SK-N-SH (cell line): ENCODE measurements around the gene RNASE2. TPM values are rescaled to one million over a fixed set of nuclear protein-coding genes. Genes with fewer than 3 reads are reported as not detected.

ENCODE experiments used
- CTCF ChIA-PET: fragments of 300-600, 350-600 bp; formaldehyde crosslinking; extraction: SDS; loops from one replicate; lab custom pipeline; 2021; lab: Yijun Ruan, JAX
- POLR2A ChIA-PET: fragments of 350-600 bp; sonication (Branson Sonifier 250); formaldehyde crosslinking; extraction: SDS; loops from one replicate; lab custom pipeline; 2020; ENCODE audit warnings: antibody characterized with exemption, inconsistent platforms; lab: Yijun Ruan, JAX
- DNase-seq: peaks from one replicate; pipeline ENCODE4 v3.0.0; 2012
- H2AFZ ChIP-seq: fragments of 200-600 bp; sonication (generic); 2 replicates; pipeline ENCODE4 v1.8.1; 2016; ENCODE audit warnings: antibody characterized with exemption, mild to moderate bottlenecking, low read depth
- H3F3A ChIP-seq: fragments of 200-600 bp; sonication (generic); replicated peaks from 2 replicates; pipeline ENCODE3; 2016; ENCODE audit warnings: antibody characterized with exemption, mild to moderate bottlenecking; ENCODE audit not compliant: insufficient read depth
- H3K27ac ChIP-seq, 2 experiments: fragments of 200-500 bp in 1 of 2; fragments of 200-600 bp in 1 of 2; sonication (Bioruptor generic) in 1 of 2; sonication (generic), shearing (Covaris generic) in 1 of 2; 2 replicates each; pipeline versions ENCODE4 v1.5.1 to v1.6.1; 2014 to 2016; ENCODE audit warnings: low read depth in 2 of 2, inconsistent platforms in 1 of 2, low read length in 1 of 2, mild to moderate bottlenecking in 1 of 2, mixed read lengths in 1 of 2
- H3K27me3 ChIP-seq: fragments of 200-600 bp; sonication (generic), shearing (Covaris generic); 2 replicates; pipeline ENCODE4 v1.6.1; 2016; ENCODE audit warnings: mixed run types; ENCODE audit not compliant: insufficient read depth
- H3K36me3 ChIP-seq, 2 experiments: fragments of 200-500 bp in 1 of 2; fragments of 200-600 bp in 1 of 2; sonication (Bioruptor generic) in 1 of 2; sonication (generic) in 1 of 2; replicated peaks in 1 of 2; 2 replicates each; pipeline versions ENCODE3 to v1.5.1; 2014 to 2016; ENCODE audit warnings: low read length in 1 of 2, mild to moderate bottlenecking in 1 of 2; ENCODE audit not compliant: insufficient read depth in 2 of 2, control insufficient read depth in 1 of 2
- H3K4me1 ChIP-seq, 2 experiments: fragments of 200-500 bp in 1 of 2; fragments of 200-600 bp in 1 of 2; sonication (Bioruptor generic) in 1 of 2; sonication (generic), shearing (Covaris generic) in 1 of 2; 2 replicates each; pipeline versions ENCODE4 v1.5.1 to v1.6.1; 2014 to 2016; ENCODE audit warnings: low read depth in 1 of 2, low read length in 1 of 2, mixed run types in 1 of 2; ENCODE audit not compliant: insufficient read depth in 2 of 2, control insufficient read depth in 1 of 2
- H3K4me2 ChIP-seq: fragments of 200-600 bp; sonication (generic), shearing (Covaris generic); 2 replicates; pipeline ENCODE4 v1.6.1; 2017; ENCODE audit warnings: mixed run types
- H3K4me3 ChIP-seq, 2 experiments: fragments of 200-500 bp in 1 of 2; fragments of 200-600 bp in 1 of 2; sonication (Bioruptor generic) in 1 of 2; sonication (generic), shearing (Covaris generic) in 1 of 2; 2 replicates each; pipeline versions ENCODE4 v1.5.1 to v1.8.1; 2014 to 2016; ENCODE audit warnings: low read depth in 2 of 2, inconsistent platforms in 1 of 2, low read length in 1 of 2, mild to moderate bottlenecking in 1 of 2, mixed read lengths in 1 of 2, moderate library complexity in 1 of 2
- H3K79me2 ChIP-seq: fragments of 200-600 bp; sonication (generic); 2 replicates; pipeline ENCODE4 v1.8.1; 2017; ENCODE audit warnings: mild to moderate bottlenecking; ENCODE audit not compliant: insufficient read depth
- H3K9ac ChIP-seq: fragments of 200-600 bp; sonication (generic); 2 replicates; pipeline ENCODE4 v1.6.1; 2017; ENCODE audit warnings: mixed run types
- H3K9me2 ChIP-seq: fragments of 200-600 bp; sonication (generic); 2 replicates; pipeline ENCODE4 v1.6.1; 2017; ENCODE audit warnings: mixed run types
- H3K9me3 ChIP-seq: fragments of 200-600 bp; sonication (generic); 2 replicates; pipeline ENCODE4 v1.6.1; 2017; ENCODE audit warnings: mixed run types, mild to moderate bottlenecking, moderate library complexity
- H4K20me1 ChIP-seq: fragments of 200-600 bp; sonication (generic); 2 replicates; pipeline ENCODE4 v1.6.1; 2017; ENCODE audit warnings: mild to moderate bottlenecking, mixed run types; ENCODE audit not compliant: insufficient read depth
- EP300 ChIP-seq, 2 experiments: IDR thresholded peaks; 2 replicates each; pipeline versions ENCODE4 v1.4.0 to v1.6.1; 2012; ENCODE audit warnings: borderline replicate concordance in 1 of 2, low read depth in 1 of 2, low read length in 1 of 2
- FOXM1 ChIP-seq: IDR thresholded peaks from 2 replicates; pipeline ENCODE4 v1.4.0; 2012; ENCODE audit warnings: low read depth, mild to moderate bottlenecking
- GABPA ChIP-seq: IDR thresholded peaks from 2 replicates; pipeline ENCODE4 v1.4.0; 2012; ENCODE audit warnings: low read depth, mild to moderate bottlenecking
- MEF2A ChIP-seq: IDR thresholded peaks from 2 replicates; pipeline ENCODE4 v1.4.0; 2012; ENCODE audit warnings: low read depth, borderline replicate concordance
- POLR2AphosphoS5 ChIP-seq: IDR thresholded peaks from 2 replicates; pipeline ENCODE4 v1.6.1; 2012; ENCODE audit warnings: low read depth, low read length
- SIN3A ChIP-seq: IDR thresholded peaks from 2 replicates; pipeline ENCODE4 v1.6.1; 2012; ENCODE audit warnings: low read depth, mild to moderate bottlenecking, low read length, moderate library complexity, borderline replicate concordance
- WGBS: methylation state at CpG from one replicate; pipeline ENCODE4 v1.1.6; 2017; ENCODE audit warnings: low lambda C conversion rate; 5-methylcytosine and 5-hydroxymethylcytosine counted together
- polyA plus RNA-seq, 3 experiments: library from polyadenylated mRNA; depleted of rRNA; stranded (reverse); fragments of >200 nt; gene quantifications; 2 replicates each; pipeline ENCODE4 v1.2.3, GENCODE V29; 2012
- TF ChIP-seq, protein P1 (sequence below): IDR thresholded peaks from 2 replicates; pipeline ENCODE4 v1.6.1; 2012; ENCODE audit warnings: mild to moderate bottlenecking, low read depth, low read length, moderate library complexity
- TF ChIP-seq, protein P2 (sequence below): IDR thresholded peaks from 2 replicates; pipeline ENCODE4; 2012

RNASE2 gene
- polyA plus RNA-seq, 1 of the 3 experiments (the other 2 are of a cell fraction) = not detected

DNA sequence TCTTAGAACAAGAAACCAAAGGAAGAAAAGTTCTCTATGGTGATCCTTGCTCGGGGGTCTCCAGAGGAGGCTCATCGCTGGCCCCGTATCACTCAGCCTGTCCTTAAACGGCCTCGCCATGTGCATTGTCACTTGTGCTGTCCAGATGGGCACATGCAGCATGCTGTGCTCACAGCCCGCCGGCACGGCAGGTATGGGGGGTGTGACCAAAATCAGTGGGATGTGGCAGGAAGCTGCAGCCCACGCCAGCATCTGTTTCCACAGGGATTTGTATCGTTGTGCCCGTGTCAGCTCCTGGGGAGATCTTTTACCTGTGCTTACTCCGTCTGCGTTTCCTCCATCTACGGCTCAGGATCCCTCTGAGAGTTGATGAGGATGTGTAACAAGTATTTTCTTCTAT, 41.2 kb downstream of the RNASE2 start (continued):
- TF ChIP-seq, protein P1, sequence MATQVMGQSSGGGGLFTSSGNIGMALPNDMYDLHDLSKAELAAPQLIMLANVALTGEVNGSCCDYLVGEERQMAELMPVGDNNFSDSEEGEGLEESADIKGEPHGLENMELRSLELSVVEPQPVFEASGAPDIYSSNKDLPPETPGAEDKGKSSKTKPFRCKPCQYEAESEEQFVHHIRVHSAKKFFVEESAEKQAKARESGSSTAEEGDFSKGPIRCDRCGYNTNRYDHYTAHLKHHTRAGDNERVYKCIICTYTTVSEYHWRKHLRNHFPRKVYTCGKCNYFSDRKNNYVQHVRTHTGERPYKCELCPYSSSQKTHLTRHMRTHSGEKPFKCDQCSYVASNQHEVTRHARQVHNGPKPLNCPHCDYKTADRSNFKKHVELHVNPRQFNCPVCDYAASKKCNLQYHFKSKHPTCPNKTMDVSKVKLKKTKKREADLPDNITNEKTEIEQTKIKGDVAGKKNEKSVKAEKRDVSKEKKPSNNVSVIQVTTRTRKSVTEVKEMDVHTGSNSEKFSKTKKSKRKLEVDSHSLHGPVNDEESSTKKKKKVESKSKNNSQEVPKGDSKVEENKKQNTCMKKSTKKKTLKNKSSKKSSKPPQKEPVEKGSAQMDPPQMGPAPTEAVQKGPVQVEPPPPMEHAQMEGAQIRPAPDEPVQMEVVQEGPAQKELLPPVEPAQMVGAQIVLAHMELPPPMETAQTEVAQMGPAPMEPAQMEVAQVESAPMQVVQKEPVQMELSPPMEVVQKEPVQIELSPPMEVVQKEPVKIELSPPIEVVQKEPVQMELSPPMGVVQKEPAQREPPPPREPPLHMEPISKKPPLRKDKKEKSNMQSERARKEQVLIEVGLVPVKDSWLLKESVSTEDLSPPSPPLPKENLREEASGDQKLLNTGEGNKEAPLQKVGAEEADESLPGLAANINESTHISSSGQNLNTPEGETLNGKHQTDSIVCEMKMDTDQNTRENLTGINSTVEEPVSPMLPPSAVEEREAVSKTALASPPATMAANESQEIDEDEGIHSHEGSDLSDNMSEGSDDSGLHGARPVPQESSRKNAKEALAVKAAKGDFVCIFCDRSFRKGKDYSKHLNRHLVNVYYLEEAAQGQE = no peak

DNA sequence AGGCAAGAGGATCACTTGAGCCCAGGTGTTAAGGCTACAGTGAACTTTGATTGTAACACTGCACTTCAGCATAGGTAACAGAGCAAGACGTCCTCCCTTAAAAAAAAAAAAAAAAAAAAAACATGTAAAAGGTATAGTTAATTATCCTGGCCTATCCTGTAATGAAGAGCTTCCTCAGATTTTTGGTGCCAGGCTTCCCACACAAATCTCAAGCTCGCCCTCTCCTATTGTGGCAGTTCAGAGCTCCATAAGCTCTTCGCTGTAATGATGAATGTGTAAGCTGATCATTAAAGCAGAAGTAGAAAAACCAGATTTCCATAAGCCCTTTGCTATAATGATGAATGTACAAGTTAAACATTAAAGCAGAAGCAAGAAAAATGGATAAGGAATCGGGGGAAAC, 41.8 kb downstream of the RNASE2 start:
- 81% methylated on average over 4 of the region's 4 CpGs for WGBS
- TF ChIP-seq SIN3A = no peak
- no peak for TF ChIP-seq EP300 (IDR thresholded peaks at IDR 0.05; ENCODE audit: borderline replicate concordance in 1 of 2, low read depth in 1 of 2, low read length in 1 of 2)
- TF ChIP-seq GABPA = no peak
- no peak for TF ChIP-seq MEF2A
- TF ChIP-seq FOXM1 = no peak
- TF ChIP-seq, all 33 proteins: peak for 0
- no peak for DNase-seq
- Histone ChIP-seq H3K4me2 (no peak overlapping the region), H3K4me1 (no peaks in the 10 kb centered on the region; a peak in 1 of 4 replicates), H2AFZ (no peak overlapping the region), H3F3A (peaks cover 9% of the 10 kb centered on the region), H3K27me3 (no peaks in the 10 kb centered on the region), H4K20me1 (no peaks in the 10 kb centered on the region), H3K27ac (no peak overlapping the region), H3K9me2 (no peaks in the 10 kb centered on the region), H3K9ac (no peak overlapping the region), H3K79me2 (peaks cover 8% of the 10 kb centered on the region; the same call in 1 of the 2 replicates), H3K9me3 (no peaks in the 10 kb centered on the region), H3K4me3 (no peak overlapping the region), H3K36me3 (peaks cover 28 to 50% of the 10 kb centered on the region in 2 experiments)
- ChIA-PET CTCF (interaction anchor here (0.7 to 8.8 kb wide), 8 partner anchors 14 to 557 kb away, joined by 3 to 54 read pairs (median 5); partner anchors contain the start of gene ARHGEF40), POLR2A (interaction anchor here (0.6 kb wide), 1 partner anchor 51 kb away, joined by 3 read pairs; no protein-coding TSS in a partner anchor)

DNA sequence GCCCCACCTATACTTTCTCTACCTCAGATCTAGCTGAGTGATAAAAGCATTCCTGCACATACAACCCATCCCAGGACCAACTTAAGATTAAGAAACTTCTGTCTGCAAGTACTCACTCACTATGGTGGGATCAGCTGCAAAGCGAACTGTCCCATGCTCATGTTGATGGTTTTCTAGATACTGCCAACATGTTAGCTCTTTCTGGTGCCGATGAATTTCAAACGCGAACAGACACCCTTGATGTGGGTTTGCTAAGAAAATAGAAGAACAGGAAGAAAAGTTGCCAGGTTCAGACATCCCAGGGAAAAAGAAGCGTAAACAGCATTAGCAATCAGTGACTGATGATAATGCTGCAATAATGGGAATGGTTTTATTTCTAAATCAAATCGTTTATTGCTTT, 42.3 kb downstream of the RNASE2 start:
- Histone ChIP-seq H4K20me1 (no peaks in the 10 kb centered on the region), H3K27me3 (no peaks in the 10 kb centered on the region), H3K4me1 (no peaks in the 10 kb centered on the region; a peak in 1 of 4 replicates), H3K27ac (no peak overlapping the region), H2AFZ (no peak overlapping the region), H3K9me3 (no peaks in the 10 kb centered on the region), H3K4me2 (no peak overlapping the region)
- no peak for DNase-seq
- TF ChIP-seq POLR2AphosphoS5 = no peak
- TF ChIP-seq, protein P2, sequence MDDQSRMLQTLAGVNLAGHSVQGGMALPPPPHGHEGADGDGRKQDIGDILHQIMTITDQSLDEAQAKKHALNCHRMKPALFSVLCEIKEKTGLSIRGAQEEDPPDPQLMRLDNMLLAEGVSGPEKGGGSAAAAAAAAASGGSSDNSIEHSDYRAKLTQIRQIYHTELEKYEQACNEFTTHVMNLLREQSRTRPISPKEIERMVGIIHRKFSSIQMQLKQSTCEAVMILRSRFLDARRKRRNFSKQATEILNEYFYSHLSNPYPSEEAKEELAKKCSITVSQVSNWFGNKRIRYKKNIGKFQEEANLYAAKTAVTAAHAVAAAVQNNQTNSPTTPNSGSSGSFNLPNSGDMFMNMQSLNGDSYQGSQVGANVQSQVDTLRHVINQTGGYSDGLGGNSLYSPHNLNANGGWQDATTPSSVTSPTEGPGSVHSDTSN = no peak
- TF ChIP-seq, all 33 proteins: peak for 0
- Histone ChIP-seq H3K9ac (no peak overlapping the region), H3K79me2 (peaks cover 4% of the 10 kb centered on the region; the same call in 1 of the 2 replicates), H3K36me3 (peaks cover 23 to 46% of the 10 kb centered on the region in 2 experiments), H3F3A (peaks cover 9% of the 10 kb centered on the region), H3K9me2 (no peaks in the 10 kb centered on the region), H3K4me3 (no peak overlapping the region)
- WGBS = 84% methylated on average over 6 of the region's 6 CpGs
- ChIA-PET POLR2A (interaction anchor here (0.6 kb wide), 1 partner anchor 50 kb away, joined by 3 read pairs; no protein-coding TSS in a partner anchor), CTCF (interaction anchor here (0.7 to 8.8 kb wide), 10 partner anchors 14 to 557 kb away, joined by 3 to 54 read pairs (median 5); partner anchors contain the start of gene ARHGEF40)
